ENCODE data around the gene GRIA2. TPM values are rescaled to one million over a fixed set of nuclear protein-coding genes. Genes with fewer than 3 reads are reported as not detected.

The GRIA2 gene
- total RNA-seq, 1 experiment from 2014 or later: not detected

GRCh38 chr4:157314906-157315305 is 94.4 kb downstream of the GRIA2 start:
- intact Hi-C loops (cut with micrococcal nuclease; ENCODE audit: unreplicated experiment): no loop called here
- no peak overlapping the region for H3K4me3 ChIP-seq
- no peaks in the 10 kb centered on the region for H3K27me3 ChIP-seq (ENCODE audit: insufficient read depth, low read depth)
- H3K36me3 ChIP-seq (ENCODE audit: low read depth): no peaks in the 10 kb centered on the region
- DNase-seq: no peak
- no peaks in the 10 kb centered on the region for H3K9me3 ChIP-seq (ENCODE audit: insufficient read depth, low read depth)
- no peak overlapping the region for H3K4me2 ChIP-seq
- no TSS peak for BruUV-seq (replicated peaks)
- H3K4me1 ChIP-seq (replicated peaks; ENCODE audit: insufficient read depth): no peaks in the 10 kb centered on the region
- no peaks in the 10 kb centered on the region for H3K79me2 ChIP-seq (ENCODE audit: low read depth)
- no peaks in the 10 kb centered on the region for H4K20me1 ChIP-seq (ENCODE audit: insufficient read depth)
- POLR2A ChIA-PET (ENCODE audit: unreplicated experiment): no interaction called here
- TF ChIP-seq CTCF (conservative IDR thresholded peaks at IDR 0.05) (no peak), EZH2 (IDR thresholded peaks at IDR 0.05; ENCODE audit: low read depth) (no peak)
- H3K27ac ChIP-seq: no peak overlapping the region
- no peaks in the 10 kb centered on the region for H3F3A ChIP-seq (ENCODE audit: insufficient read depth, low read depth)
- CTCF ChIA-PET: no interaction called here
- no peaks in the 10 kb centered on the region for H3K9me2 ChIP-seq (ENCODE audit: insufficient read depth)
- no peak overlapping the region for H2AFZ ChIP-seq

GRCh38 chr4:157315968-157316367 is 95.4 kb downstream of the GRIA2 start:
- H3K27ac ChIP-seq: no peak overlapping the region
- no peak for TF ChIP-seq EZH2 (IDR thresholded peaks at IDR 0.05; ENCODE audit: low read depth)
- no peak overlapping the region for H3K4me3 ChIP-seq
- DNase-seq: no peak
- H3F3A ChIP-seq (ENCODE audit: insufficient read depth, low read depth): no peaks in the 10 kb centered on the region
- ChIA-PET POLR2A (ENCODE audit: unreplicated experiment) (no interaction called here), CTCF (no interaction called here)
- H2AFZ ChIP-seq: no peak overlapping the region
- no peaks in the 10 kb centered on the region for H3K79me2 ChIP-seq (ENCODE audit: low read depth)
- BruUV-seq (replicated peaks): no TSS peak
- intact Hi-C loops (cut with micrococcal nuclease; ENCODE audit: unreplicated experiment): no loop called here
- H4K20me1 ChIP-seq (ENCODE audit: insufficient read depth): no peaks in the 10 kb centered on the region
- no peaks in the 10 kb centered on the region for H3K4me1 ChIP-seq (replicated peaks; ENCODE audit: insufficient read depth)
- H3K9me2 ChIP-seq (ENCODE audit: insufficient read depth): no peaks in the 10 kb centered on the region
- H3K4me2 ChIP-seq: no peak overlapping the region
- H3K36me3 ChIP-seq (ENCODE audit: low read depth): no peaks in the 10 kb centered on the region
- no peaks in the 10 kb centered on the region for H3K9me3 ChIP-seq (ENCODE audit: insufficient read depth, low read depth)
- no peaks in the 10 kb centered on the region for H3K27me3 ChIP-seq (ENCODE audit: insufficient read depth, low read depth)

GRCh38 chr4:157320092-157320491 is 99.6 kb downstream of the GRIA2 start:
- H3K4me2 ChIP-seq: no peak overlapping the region
- no peaks in the 10 kb centered on the region for H3K79me2 ChIP-seq (ENCODE audit: low read depth)
- H3F3A ChIP-seq (ENCODE audit: insufficient read depth, low read depth): no peaks in the 10 kb centered on the region
- BruUV-seq (replicated peaks): no TSS peak
- ChIA-PET POLR2A (ENCODE audit: unreplicated experiment) (no interaction called here), CTCF (no interaction called here)
- no peaks in the 10 kb centered on the region for H4K20me1 ChIP-seq (ENCODE audit: insufficient read depth)
- no peaks in the 10 kb centered on the region for H3K27me3 ChIP-seq (ENCODE audit: insufficient read depth, low read depth)
- TF ChIP-seq CTCF (conservative IDR thresholded peaks at IDR 0.05) (no peak), EZH2 (IDR thresholded peaks at IDR 0.05; ENCODE audit: low read depth) (no peak)
- DNase-seq: no peak
- H3K4me3 ChIP-seq: no peak overlapping the region
- no peak overlapping the region for H3K27ac ChIP-seq
- intact Hi-C loops (cut with micrococcal nuclease; ENCODE audit: unreplicated experiment): no loop called here
- no peaks in the 10 kb centered on the region for H3K36me3 ChIP-seq (ENCODE audit: low read depth)
- H2AFZ ChIP-seq: no peak overlapping the region
- H3K9me3 ChIP-seq (ENCODE audit: insufficient read depth, low read depth): no peaks in the 10 kb centered on the region
- H3K4me1 ChIP-seq (replicated peaks; ENCODE audit: insufficient read depth): no peaks in the 10 kb centered on the region
- H3K9me2 ChIP-seq (ENCODE audit: insufficient read depth): no peaks in the 10 kb centered on the region

GRCh38 chr4:157327666-157328065 is 107.1 kb downstream of the GRIA2 start:
- no peaks in the 10 kb centered on the region for H4K20me1 ChIP-seq (ENCODE audit: insufficient read depth)
- ChIA-PET CTCF (no interaction called here), POLR2A (ENCODE audit: unreplicated experiment) (no interaction called here)
- no TSS peak for BruUV-seq (replicated peaks)
- H2AFZ ChIP-seq: no peak overlapping the region
- H3K4me2 ChIP-seq: no peak overlapping the region
- H3K27me3 ChIP-seq (ENCODE audit: insufficient read depth, low read depth): no peaks in the 10 kb centered on the region
- DNase-seq: no peak
- H3K4me3 ChIP-seq: no peak overlapping the region
- no peaks in the 10 kb centered on the region for H3K36me3 ChIP-seq (ENCODE audit: low read depth)
- no peaks in the 10 kb centered on the region for H3F3A ChIP-seq (ENCODE audit: insufficient read depth, low read depth)
- intact Hi-C loops (cut with micrococcal nuclease; ENCODE audit: unreplicated experiment): no loop called here
- H3K9me2 ChIP-seq (ENCODE audit: insufficient read depth): no peaks in the 10 kb centered on the region
- no peak overlapping the region for H3K27ac ChIP-seq
- no peak for TF ChIP-seq EZH2 (IDR thresholded peaks at IDR 0.05; ENCODE audit: low read depth)
- no peaks in the 10 kb centered on the region for H3K9me3 ChIP-seq (ENCODE audit: insufficient read depth, low read depth)
- no peaks in the 10 kb centered on the region for H3K79me2 ChIP-seq (ENCODE audit: low read depth)
- H3K4me1 ChIP-seq (replicated peaks; ENCODE audit: insufficient read depth): no peaks in the 10 kb centered on the region
